K562 (cell line): ENCODE results near the gene SIGMAR1. TPM values are rescaled to one million over a fixed set of nuclear protein-coding genes. Genes with fewer than 3 reads are reported as not detected.

Experiments
- BMI1 ChIP-seq: fragments of 150-350 bp; IDR thresholded peaks from 2 replicates; pipeline ENCODE4 v1.6.1; 2014; ENCODE audit warnings: low read length
- C11orf30 ChIP-seq: fragments of 450-650 bp; IDR thresholded peaks from 2 replicates; pipeline ENCODE4 v1.6.1; 2016; ENCODE audit warnings: low read depth, mild to moderate bottlenecking
- CHAMP1 ChIP-seq: fragments of 450-650 bp; IDR thresholded peaks from 2 replicates; pipeline ENCODE4 v1.6.1; 2016; ENCODE audit warnings: mild to moderate bottlenecking
- CHD2 ChIP-seq: IDR thresholded peaks from 2 replicates; pipeline ENCODE4 v1.6.1; 2011; ENCODE audit warnings: low read depth, low read length
- COPS2 ChIP-seq: fragments of 450-650 bp; conservative IDR thresholded peaks from 2 replicates; pipeline ENCODE4 v1.6.1; 2016; ENCODE audit warnings: mild to moderate bottlenecking, moderate library complexity
- DLX4 ChIP-seq: fragments of 250-450 bp; sonication (Bioruptor Pico); IDR thresholded peaks from 2 replicates; pipeline ENCODE4 v1.6.1; 2021; ENCODE audit warnings: mild to moderate bottlenecking
- E2F5 ChIP-seq: sonication (generic); formaldehyde crosslinking; IDR thresholded peaks from 2 replicates; pipeline ENCODE4 v1.8.0; 2022; ENCODE audit warnings: mild to moderate bottlenecking, missing genetic modification reagents
- E2F6 ChIP-seq, 2 experiments: IDR thresholded peaks; 2 replicates each; pipeline ENCODE4 v1.6.1; 2011; ENCODE audit warnings: borderline replicate concordance in 1 of 2, control low read depth in 1 of 2, low read depth in 1 of 2, low read length in 1 of 2, mild to moderate bottlenecking in 1 of 2, mixed read lengths in 1 of 2, moderate library complexity in 1 of 2; ENCODE audit not compliant: insufficient read depth in 1 of 2, insufficient read length in 1 of 2, poor library complexity in 1 of 2, severe bottlenecking in 1 of 2; ENCODE audit errors: extremely low read depth in 1 of 2
- GABPB1 ChIP-seq: sonication (generic); formaldehyde crosslinking; IDR thresholded peaks from 2 replicates; pipeline ENCODE4 v1.8.0; 2022; ENCODE audit warnings: mild to moderate bottlenecking, missing genetic modification reagents
- NCOA2 ChIP-seq, 2 experiments: fragments of 450-650 bp; IDR thresholded peaks; 2 replicates each; pipeline ENCODE4 v1.6.1; 2018; ENCODE audit warnings: mild to moderate bottlenecking in 2 of 2, moderate library complexity in 1 of 2; ENCODE audit not compliant: partially characterized antibody in 2 of 2
- NR1H2 ChIP-seq: sonication (generic); formaldehyde crosslinking; IDR thresholded peaks from 2 replicates; pipeline ENCODE4 v1.4.0; 2020; ENCODE audit warnings: mild to moderate bottlenecking, missing genetic modification reagents
- PHB2 ChIP-seq: fragments of 450-650 bp; IDR thresholded peaks from 2 replicates; pipeline ENCODE4 v1.6.1; 2017; ENCODE audit warnings: low read depth
- POLR2H ChIP-seq: IDR thresholded peaks from 2 replicates; pipeline ENCODE4 v1.6.1; 2016; ENCODE audit warnings: missing genetic modification characterization, low read depth, mild to moderate bottlenecking, control low read depth, missing compliant biosample characterization, moderate library complexity
- RBFOX2 ChIP-seq: fragments of 200-400 bp; formaldehyde crosslinking; IDR thresholded peaks from 2 replicates; pipeline ENCODE4 v1.6.1; 2017; ENCODE audit warnings: low read depth, mild to moderate bottlenecking, low read length, moderate library complexity
- SREBF2 ChIP-seq: sonication (generic); formaldehyde crosslinking; IDR thresholded peaks from 2 replicates; pipeline ENCODE4 v1.4.0; 2020; ENCODE audit warnings: mild to moderate bottlenecking, missing genetic modification reagents
- TEAD2 ChIP-seq: fragments of 450-650 bp; IDR thresholded peaks from 2 replicates; pipeline ENCODE4 v1.6.1; 2016; ENCODE audit warnings: missing genetic modification characterization, control low read depth, missing compliant biosample characterization
- TFAM ChIP-seq: fragments of 250-450 bp; sonication (Bioruptor Pico); conservative IDR thresholded peaks from 2 replicates; pipeline ENCODE4 v1.5.0; 2021; ENCODE audit warnings: mild to moderate bottlenecking, moderate library complexity
- ZNF277 ChIP-seq: fragments of 250-450 bp; sonication (Bioruptor Pico); IDR thresholded peaks from 2 replicates; pipeline ENCODE4 v1.8.0; 2022; ENCODE audit warnings: inconsistent platforms, mild to moderate bottlenecking, moderate library complexity, borderline replicate concordance
- ZNF347 ChIP-seq: fragments of 450-650 bp; formaldehyde crosslinking; IDR thresholded peaks from 2 replicates; pipeline ENCODE4 v1.4.0; 2020; ENCODE audit warnings: low read depth, mild to moderate bottlenecking, moderate library complexity
- ZNF436 ChIP-seq: fragments of 250-450, 450-650 bp; sonication (Bioruptor Pico); formaldehyde crosslinking; IDR thresholded peaks from 2 replicates; pipeline ENCODE4 v1.7.0; 2020; ENCODE audit warnings: mild to moderate bottlenecking
- ZNF780A ChIP-seq: fragments of 250-450 bp; sonication (Bioruptor Pico); IDR thresholded peaks from 2 replicates; pipeline ENCODE4 v1.5.0; 2021; ENCODE audit warnings: mild to moderate bottlenecking
- polyA plus RNA-seq, 8 experiments: library from polyadenylated mRNA; depleted of rRNA in 4 of 8; stranded (reverse) in 5 of 8; unstranded in 3 of 8; fragments of >200 nt; fragmentation: Nextera tagmentation in 2 of 8; fragmentation: Illumina TruSeq in 1 of 8; extraction: Ambion mirVana in 2 of 8; extraction: Trizol in 1 of 8; gene quantifications; 2 replicates each; pipeline versions ENCODE4 v1.2.1 to v1.2.3, GENCODE V29; 2011 to 2014; ENCODE audit warnings: inconsistent platforms in 1 of 8, missing spikeins in 1 of 8
- total RNA-seq, 7 experiments: library from RNA; depleted of rRNA in 6 of 7; stranded (reverse); fragments of >200 nt in 6 of 7; fragmentation: Illumina TruSeq in 2 of 7; extraction: Trizol in 2 of 7; gene quantifications; 2 replicates each; pipeline versions ENCODE4 v1.2.1 to v1.2.3, GENCODE V29; 2011 to 2021; ENCODE audit warnings: low replicate concordance in 1 of 7

SIGMAR1 gene
- total and polyA plus RNA-seq, 9 of the 15 experiments (the other 6 are each of a cell fraction or from before 2014, with no cell fraction given) = 6.9 to 80.0 (median 35.2) TPM

GRCh38 chr9:34665381-34666250, 28.0 kb upstream of the SIGMAR1 start (continued):
- TF ChIP-seq DLX4 (CRISPR knock-in tag) (no peak), ZNF347 (CRISPR knock-in tag) (no peak), TEAD2 (tag) (no peak), NCOA2 (IDR thresholded peaks at IDR 0.05; ENCODE audit: partially characterized antibody in 2 of 2) (no peak), CHD2 (no peak), NR1H2 (CRISPR knock-in tag) (no peak), CHAMP1 (no peak), C11orf30 (no peak), COPS2 (no peak), RBFOX2 (peak; percentile 82), BMI1 (no peak), GABPB1 (peak; percentile 93), POLR2H (tag) (no peak; the same call in none of the 2 replicates), SREBF2 (CRISPR knock-in tag) (no peak), E2F5 (CRISPR knock-in tag) (no peak), ZNF780A (CRISPR knock-in tag) (no peak), ZNF436 (CRISPR knock-in tag) (no peak), PHB2 (no peak), ZNF277 (CRISPR knock-in tag) (no peak), TFAM (CRISPR knock-in tag) (no peak), E2F6 (IDR thresholded peaks at IDR 0.05; ENCODE audit: borderline replicate concordance in 1 of 2, extremely low read depth in 1 of 2, insufficient read depth in 1 of 2, insufficient read length in 1 of 2, low read depth in 1 of 2, low read length in 1 of 2, poor library complexity in 1 of 2, severe bottlenecking in 1 of 2) (peak in 1 of 2 experiments; percentile 42)
